Prostate gland (tissue), 2 donors: ENCODE results near the gene ANKRD12. TPM values are rescaled to one million over a fixed set of nuclear protein-coding genes. Genes with fewer than 3 reads are reported as not detected.

Experiments
- DNase-seq: peaks from one replicate; pipeline ENCODE4 v3.0.0-alpha.2; 2019; ENCODE audit warnings: low spot score
- H3K27ac ChIP-seq, 2 donors: fragments of 200-600 bp; sonication (generic); 2 replicates each; pipeline ENCODE4 v1.5.1; 2017 to 2019
- H3K27me3 ChIP-seq: fragments of 200-600 bp; sonication (generic); replicated peaks from 2 replicates; pipeline ENCODE4 v1.5.1; 2019; ENCODE audit not compliant: insufficient read depth
- H3K36me3 ChIP-seq, 2 donors: fragments of 200-600 bp; sonication (generic); 1 replicate in 1 of 2; 2 replicates in 1 of 2; pipeline versions ENCODE4 v1.5.1 to v1.8.1; 2017 to 2019
- H3K4me1 ChIP-seq: fragments of 200-600 bp; sonication (generic); replicated peaks from 2 replicates; pipeline ENCODE4 v1.5.1; 2019
- H3K4me3 ChIP-seq, 2 donors: fragments of 200-600 bp; sonication (generic); 2 replicates each; pipeline ENCODE4 v1.5.1; 2017 to 2019
- H3K9me3 ChIP-seq: fragments of 200-600 bp; sonication (generic); 2 replicates; pipeline ENCODE4 v1.5.1; 2017
- POLR2A ChIP-seq: fragments of 450-650 bp; IDR thresholded peaks from one replicate; pipeline ENCODE4 v1.6.1; 2016; ENCODE audit warnings: antibody characterized with exemption, mild to moderate bottlenecking
- POLR2AphosphoS5 ChIP-seq: sonication (generic); formaldehyde crosslinking; IDR thresholded peaks from one replicate; pipeline ENCODE4 v1.6.1; 2017; ENCODE audit warnings: antibody characterized with exemption
- WGBS: methylation state at CpG from one replicate; pipeline ENCODE4 v1.1.5; 2018; 5-methylcytosine and 5-hydroxymethylcytosine counted together
- intact Hi-C: fragments of 100-400 bp; cut with DNase I; formaldehyde crosslinking; loops from one replicate; pipeline ENCODE4 v1.14.2; 2022
- total RNA-seq, 2 donors: library from RNA; depleted of rRNA; stranded (reverse); fragments of >200 nt; gene quantifications; one replicate each; pipeline ENCODE4 v1.1.0, GENCODE V29; 2016
- TF ChIP-seq, protein P1 (sequence below), 4 experiments: fragments of 200-600 bp in 2 of 4; fragments of 450-650 bp in 2 of 4; sonication (generic) in 2 of 4; IDR thresholded peaks; 1 replicate in 3 of 4; 2 replicates in 1 of 4; pipeline ENCODE4 v1.5.1; 2016 to 2019; ENCODE audit warnings: antibody characterized with exemption in 4 of 4, mild to moderate bottlenecking in 2 of 4, moderate library complexity in 2 of 4

The ANKRD12 gene
- total RNA-seq, 2 donors from 2014 or later: 38.7 to 50.1 TPM

DNA sequence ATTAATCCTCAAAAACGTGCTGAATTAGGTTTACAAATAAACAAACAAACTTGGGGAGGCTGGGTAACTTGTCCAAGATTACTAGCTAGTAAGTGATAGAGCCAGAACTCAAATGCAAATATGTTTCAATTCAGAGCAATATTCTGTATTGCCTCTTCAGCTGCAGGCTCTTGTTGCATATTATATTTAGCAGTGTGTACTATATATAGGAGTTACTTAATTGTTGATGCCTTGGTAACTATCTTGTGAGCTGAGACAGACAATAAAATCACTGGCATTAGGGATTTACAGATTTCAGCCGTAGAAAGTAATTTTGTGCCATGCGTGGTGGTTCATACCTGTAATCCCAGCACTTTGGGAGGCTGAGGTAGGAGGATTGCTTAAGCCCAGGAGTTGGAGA, 10.2 kb upstream of the ANKRD12 start:
- no peaks in the 10 kb centered on the region for H3K27me3 ChIP-seq
- H3K4me1 ChIP-seq: no peaks in the 10 kb centered on the region
- TF ChIP-seq POLR2A (no peak), POLR2AphosphoS5 (no peak)
- TF ChIP-seq, protein P1, sequence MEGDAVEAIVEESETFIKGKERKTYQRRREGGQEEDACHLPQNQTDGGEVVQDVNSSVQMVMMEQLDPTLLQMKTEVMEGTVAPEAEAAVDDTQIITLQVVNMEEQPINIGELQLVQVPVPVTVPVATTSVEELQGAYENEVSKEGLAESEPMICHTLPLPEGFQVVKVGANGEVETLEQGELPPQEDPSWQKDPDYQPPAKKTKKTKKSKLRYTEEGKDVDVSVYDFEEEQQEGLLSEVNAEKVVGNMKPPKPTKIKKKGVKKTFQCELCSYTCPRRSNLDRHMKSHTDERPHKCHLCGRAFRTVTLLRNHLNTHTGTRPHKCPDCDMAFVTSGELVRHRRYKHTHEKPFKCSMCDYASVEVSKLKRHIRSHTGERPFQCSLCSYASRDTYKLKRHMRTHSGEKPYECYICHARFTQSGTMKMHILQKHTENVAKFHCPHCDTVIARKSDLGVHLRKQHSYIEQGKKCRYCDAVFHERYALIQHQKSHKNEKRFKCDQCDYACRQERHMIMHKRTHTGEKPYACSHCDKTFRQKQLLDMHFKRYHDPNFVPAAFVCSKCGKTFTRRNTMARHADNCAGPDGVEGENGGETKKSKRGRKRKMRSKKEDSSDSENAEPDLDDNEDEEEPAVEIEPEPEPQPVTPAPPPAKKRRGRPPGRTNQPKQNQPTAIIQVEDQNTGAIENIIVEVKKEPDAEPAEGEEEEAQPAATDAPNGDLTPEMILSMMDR (IDR thresholded peaks at IDR 0.05): no peak
- intact Hi-C loops: no loop called here
- H3K36me3 ChIP-seq: peaks cover 0 to 10% of the 10 kb centered on the region in 2 donors
- WGBS: 67% methylated on average over 3 of the region's 3 CpGs
- H3K9me3 ChIP-seq: no peaks in the 10 kb centered on the region
- H3K4me3 ChIP-seq: no peak overlapping the region
- DNase-seq: no peak
- H3K27ac ChIP-seq: no peak overlapping the region

DNA sequence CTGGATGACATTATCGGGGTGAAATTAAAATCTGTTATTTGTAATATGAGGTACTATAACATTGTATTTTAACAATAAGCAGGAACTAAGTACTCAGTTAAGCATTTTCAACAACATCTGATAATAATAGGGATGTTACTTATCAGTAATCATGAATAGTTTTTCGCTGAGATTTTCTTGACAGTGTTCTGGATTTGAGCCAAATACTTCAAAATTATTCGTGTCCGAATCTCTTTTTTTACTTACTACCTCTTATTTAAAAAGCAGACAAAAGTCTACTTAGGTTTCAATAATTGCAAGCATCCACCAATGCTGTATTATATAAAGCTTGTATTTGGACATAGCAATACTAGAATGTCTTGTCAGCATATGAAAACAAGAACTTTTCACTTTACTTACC, 6.4 kb upstream of the ANKRD12 start:
- Histone ChIP-seq H3K36me3 (peaks cover 0 to 10% of the 10 kb centered on the region in 2 donors), H3K4me3 (no peak overlapping the region), H3K27ac (no peak overlapping the region), H3K4me1 (no peaks in the 10 kb centered on the region), H3K9me3 (no peaks in the 10 kb centered on the region), H3K27me3 (no peaks in the 10 kb centered on the region)
- WGBS: 81% methylated on average over 4 of the region's 4 CpGs
- intact Hi-C loops: loop anchor here (10.0 kb wide), 2 partner anchors 205 to 425 kb away; partner anchors contain the start of genes MTCL1 and TWSG1
- DNase-seq: no peak
- TF ChIP-seq POLR2AphosphoS5 (no peak), POLR2A (no peak)
- TF ChIP-seq, protein P1 (IDR thresholded peaks at IDR 0.05): no peak

DNA sequence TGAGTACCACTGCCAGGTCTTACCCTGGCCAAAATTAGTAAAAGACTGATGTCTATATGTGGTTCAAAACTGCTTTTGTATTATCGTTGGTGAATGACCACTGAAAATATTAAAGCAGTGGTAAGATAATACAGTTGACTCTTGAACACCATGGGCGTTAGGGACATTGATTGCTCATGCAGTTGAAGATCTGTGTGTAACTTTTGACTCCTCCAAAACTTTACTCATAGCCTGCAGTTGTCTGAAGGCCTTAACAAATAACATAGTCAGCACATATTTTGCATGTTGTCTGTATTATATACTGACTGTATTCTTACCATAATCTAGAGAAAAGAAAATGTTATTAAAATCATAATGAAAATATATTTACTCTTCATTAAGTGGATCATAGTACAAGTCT, 5.8 kb upstream of the ANKRD12 start:
- intact Hi-C loops: loop anchor here (10.0 kb wide), 2 partner anchors 204 to 426 kb away; partner anchors contain the start of genes MTCL1 and TWSG1
- Histone ChIP-seq H3K4me3 (no peak overlapping the region), H3K4me1 (no peaks in the 10 kb centered on the region), H3K9me3 (no peaks in the 10 kb centered on the region), H3K27me3 (no peaks in the 10 kb centered on the region), H3K36me3 (peaks cover 0 to 10% of the 10 kb centered on the region in 2 donors), H3K27ac (no peak overlapping the region)
- TF ChIP-seq POLR2A: no peak
- TF ChIP-seq, protein P1 (IDR thresholded peaks at IDR 0.05): no peak
- TF ChIP-seq POLR2AphosphoS5: no peak
- no peak for DNase-seq
- 77% methylated on average over 2 of the region's 2 CpGs for WGBS

DNA sequence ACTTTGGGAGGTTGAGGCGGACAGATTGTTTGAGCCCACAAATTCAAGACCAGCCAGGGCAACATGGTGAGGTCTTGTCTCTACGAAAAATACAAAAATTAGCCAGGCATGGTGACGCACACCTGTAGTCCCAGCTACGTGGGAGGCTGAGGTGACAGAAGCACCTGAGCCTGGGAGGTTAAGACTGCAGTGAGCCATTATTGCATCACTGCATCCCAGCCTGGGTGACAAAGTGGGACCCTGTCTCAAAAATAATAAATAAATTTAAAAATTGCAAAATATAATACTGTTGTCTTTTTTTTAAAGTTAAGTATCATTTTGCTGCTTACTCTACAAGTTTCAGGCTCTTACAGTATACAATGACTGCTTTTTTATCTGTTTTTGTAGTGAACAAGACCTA, 4.0 kb upstream of the ANKRD12 start:
- 97% methylated on average over 4 of the region's 4 CpGs for WGBS
- intact Hi-C loops: loop anchor here (10.0 kb wide), 2 partner anchors 202 to 428 kb away; partner anchors contain the start of genes MTCL1 and TWSG1
- H3K4me3 ChIP-seq: no peak overlapping the region
- no peaks in the 10 kb centered on the region for H3K4me1 ChIP-seq
- H3K36me3 ChIP-seq: peaks cover 0 to 5% of the 10 kb centered on the region in 2 donors
- H3K27ac ChIP-seq: peak overlapping the region in 1 of 2 donors; percentile 38
- TF ChIP-seq, protein P1 (IDR thresholded peaks at IDR 0.05): no peak
- TF ChIP-seq POLR2A: no peak
- no peak for TF ChIP-seq POLR2AphosphoS5
- H3K27me3 ChIP-seq: no peaks in the 10 kb centered on the region
- H3K9me3 ChIP-seq: no peaks in the 10 kb centered on the region
- DNase-seq: no peak

DNA sequence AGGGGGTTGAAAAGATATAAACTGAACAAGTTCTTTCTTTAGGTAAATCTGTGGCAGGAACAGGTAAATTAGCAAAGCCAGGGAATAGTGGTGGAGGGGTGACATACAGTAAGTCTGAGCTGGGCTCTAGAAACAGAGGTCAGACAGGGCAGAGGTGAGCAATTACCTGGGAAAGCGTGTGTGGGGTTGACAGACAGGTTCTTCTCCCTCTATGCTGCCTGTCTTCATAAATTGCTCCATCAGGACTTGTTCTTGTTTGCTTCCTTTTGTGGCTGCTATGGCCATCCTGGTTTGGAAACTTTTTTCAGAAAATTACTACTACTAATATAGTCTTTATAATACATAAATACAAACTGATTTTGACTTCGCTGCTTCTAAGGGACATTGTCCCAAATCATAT, 3.4 kb upstream of the ANKRD12 start:
- Histone ChIP-seq H3K9me3 (no peaks in the 10 kb centered on the region), H3K27me3 (no peaks in the 10 kb centered on the region), H3K4me1 (no peaks in the 10 kb centered on the region), H3K36me3 (peaks cover 0 to 5% of the 10 kb centered on the region in 2 donors), H3K27ac (peak overlapping the region in 1 of 2 donors; percentile 38), H3K4me3 (no peak overlapping the region)
- intact Hi-C loops: loop anchor here (10.0 kb wide), 2 partner anchors 202 to 428 kb away; partner anchors contain the start of genes MTCL1 and TWSG1
- TF ChIP-seq POLR2AphosphoS5 (peak; percentile 5), POLR2A (no peak)
- WGBS: 60% methylated on average over 2 of the region's 2 CpGs
- no peak for DNase-seq
